Hepatocyte (in vitro differentiated cells): ENCODE results near the gene APBA3. TPM values are rescaled to one million over a fixed set of nuclear protein-coding genes. Genes with fewer than 3 reads are reported as not detected.

ENCODE experiments used
- DNase-seq: peaks from one replicate; pipeline ENCODE4 v3.0.0-alpha.2; 2016; ENCODE audit warnings: low spot score
- H2AFZ ChIP-seq: fragments of 200-600 bp; sonication (generic); 2 replicates; pipeline ENCODE4 v1.6.0; 2016; ENCODE audit warnings: antibody characterized with exemption, mild to moderate bottlenecking
- H3K27ac ChIP-seq: fragments of 200-600 bp; sonication (generic); 2 replicates; pipeline ENCODE4 v1.5.1; 2016; ENCODE audit warnings: mild to moderate bottlenecking
- H3K27me3 ChIP-seq: fragments of 200-600 bp; sonication (generic); 2 replicates; pipeline ENCODE4 v1.6.1; 2016
- H3K36me3 ChIP-seq: fragments of 200-600 bp; sonication (generic); replicated peaks from 2 replicates; pipeline ENCODE4 v1.5.1; 2016; ENCODE audit warnings: low read depth; ENCODE audit not compliant: insufficient read depth
- H3K4me1 ChIP-seq: fragments of 200-600 bp; sonication (generic); 2 replicates; pipeline ENCODE4 v1.5.1; 2016; ENCODE audit warnings: mild to moderate bottlenecking, moderate library complexity; ENCODE audit not compliant: insufficient read depth
- H3K4me2 ChIP-seq: fragments of 200-600 bp; sonication (generic); 2 replicates; pipeline ENCODE4 v1.6.0; 2016
- H3K4me3 ChIP-seq: fragments of 200-600 bp; sonication (generic); 2 replicates; pipeline ENCODE4 v1.5.1; 2016; ENCODE audit warnings: mild to moderate bottlenecking
- H3K79me2 ChIP-seq: fragments of 200-600 bp; sonication (generic); 2 replicates; pipeline ENCODE4 v1.6.0; 2017; ENCODE audit warnings: mild to moderate bottlenecking
- H3K9me2 ChIP-seq: fragments of 200-600 bp; sonication (generic); replicated peaks from 2 replicates; pipeline ENCODE4 v1.6.0; 2017; ENCODE audit warnings: mild to moderate bottlenecking; ENCODE audit not compliant: insufficient read depth
- H3K9me3 ChIP-seq: fragments of 200-600 bp; sonication (generic); 2 replicates; pipeline ENCODE4 v1.5.1; 2016; ENCODE audit warnings: low read depth, mild to moderate bottlenecking
- H4K20me1 ChIP-seq: fragments of 200-600 bp; sonication (generic); 2 replicates; pipeline ENCODE4 v1.6.0; 2016; ENCODE audit warnings: mild to moderate bottlenecking; ENCODE audit not compliant: insufficient read depth, poor library complexity, severe bottlenecking
- CTCF ChIP-seq: fragments of 200-600 bp; sonication (generic); IDR thresholded peaks from 2 replicates; pipeline ENCODE4 v1.5.1; 2016; ENCODE audit warnings: antibody characterized with exemption, mild to moderate bottlenecking; ENCODE audit not compliant: poor library complexity
- EZH2 ChIP-seq: fragments of 200-600 bp; sonication (generic); IDR thresholded peaks from 2 replicates; pipeline ENCODE4 v1.6.1; 2016; ENCODE audit warnings: antibody characterized with exemption, mild to moderate bottlenecking, borderline replicate concordance
- EZH2phosphoT487 ChIP-seq: fragments of 200-600 bp; sonication (generic); IDR thresholded peaks from one replicate; pipeline ENCODE4 v1.6.1; 2018; ENCODE audit warnings: antibody characterized with exemption, mild to moderate bottlenecking, low read depth, moderate library complexity; ENCODE audit not compliant: unreplicated experiment, severe bottlenecking
- WGBS: methylation state at CpG from one replicate; pipeline ENCODE4 v1.1.6; 2016; ENCODE audit warnings: low lambda C conversion rate; ENCODE audit errors: missing lambda C conversion rate; 5-methylcytosine and 5-hydroxymethylcytosine counted together
- polyA plus RNA-seq: library from polyadenylated mRNA; unstranded; fragments of >200 nt; fragmentation: Nextera tagmentation; extraction: Ambion mirVana; gene quantifications from 2 replicates; pipeline ENCODE4 v1.2.1, GENCODE V29; 2016
- total RNA-seq: library from RNA; depleted of rRNA; stranded (reverse); fragments of >200 nt; gene quantifications from 2 replicates; pipeline ENCODE4 v1.2.3, GENCODE V29; 2014

The APBA3 gene
- total and polyA plus RNA-seq, 2 experiments from 2014 or later, result 20.7 to 25.5 TPM

GRCh38 chr19:3773814-3774515 is 12.5 kb upstream of the APBA3 start:
- Histone ChIP-seq H3K36me3 (no peaks in the 10 kb centered on the region), H3K27me3 (no peaks in the 10 kb centered on the region), H3K79me2 (no peaks in the 10 kb centered on the region), H3K9me2 (no peaks in the 10 kb centered on the region), H4K20me1 (no peaks in the 10 kb centered on the region), H3K4me2 (no peak overlapping the region), H3K27ac (no peak overlapping the region), H3K4me3 (no peak overlapping the region), H3K9me3 (no peaks in the 10 kb centered on the region), H3K4me1 (no peaks in the 10 kb centered on the region), H2AFZ (no peak overlapping the region)
- 90% methylated on average over 12 of the region's 12 CpGs for WGBS
- no peak for DNase-seq
- TF ChIP-seq CTCF (no peak), EZH2phosphoT487 (no peak), EZH2 (no peak)

- WGBS, result 66% methylated on average over 19 of the region's 23 CpGs
- no peak within 1 kb of the TSS for H3K27ac ChIP-seq
- H3K4me1 ChIP-seq, result no peaks in the 10 kb centered on the region
- no peaks in the 10 kb centered on the region for H3K9me3 ChIP-seq
- no peaks in the 10 kb centered on the region for H3K36me3 ChIP-seq
- no peak for TF ChIP-seq EZH2
- no peak for TF ChIP-seq EZH2phosphoT487
- TF ChIP-seq CTCF, result no peak
- no peaks in the 10 kb centered on the region for H3K27me3 ChIP-seq
- no peak within 1 kb of the TSS for H3K4me2 ChIP-seq
- DNase-seq, result no peak
- H3K4me3 ChIP-seq, result no peak within 1 kb of the TSS
- no peak within 1 kb of the TSS for H2AFZ ChIP-seq
- H3K9me2 ChIP-seq, result no peaks in the 10 kb centered on the region
- H4K20me1 ChIP-seq, result no peaks in the 10 kb centered on the region
- no peaks in the 10 kb centered on the region for H3K79me2 ChIP-seq
These were observed 10.5 kb upstream of the APBA3 start, which contains the start of gene RAX2 for GRCh38 chr19:3771906-3772455. RAX2 (minus strand) TSS chr19:3772228; CDS start chr19:3771742, 486 bp downstream.

- Histone ChIP-seq H3K4me3 (no peak overlapping the region), H3K36me3 (no peaks in the 10 kb centered on the region), H4K20me1 (no peaks in the 10 kb centered on the region), H3K4me2 (no peak overlapping the region), H3K9me3 (no peaks in the 10 kb centered on the region), H3K27me3 (no peaks in the 10 kb centered on the region), H3K27ac (no peak overlapping the region), H3K4me1 (no peaks in the 10 kb centered on the region), H2AFZ (no peak overlapping the region), H3K79me2 (no peaks in the 10 kb centered on the region), H3K9me2 (no peaks in the 10 kb centered on the region)
- no peak for DNase-seq
- 80% methylated on average over 22 of the region's 35 CpGs for WGBS
- no peak for TF ChIP-seq EZH2phosphoT487
- TF ChIP-seq EZH2, result no peak
- TF ChIP-seq CTCF, result no peak
These were observed 9.8 kb upstream of the APBA3 start for GRCh38 chr19:3771000-3771905.
